GDM1 (cell line): Measurements from ENCODE around the gene ZNF136.

ENCODE experiments used
- DNase-seq: peaks from one replicate; lab custom pipeline; 2025; lab: John Stamatoyannopoulos, UW

Gene ZNF136

GRCh38 chr19:12194827-12195731 lies 32.2 kb downstream of the ZNF136 start:
- DNase-seq, result no peak

GRCh38 chr19:12198136-12198535 lies 35.2 kb downstream of the ZNF136 start:
- DNase-seq, result no peak

- no peak for DNase-seq
Measured at GRCh38 chr19:12199757-12200419, 37.0 kb downstream of the ZNF136 start.

GRCh38 chr19:12202250-12202649 lies 39.4 kb downstream of the ZNF136 start:
- DNase-seq, result peak; percentile 16

- DNase-seq, result no peak
Measured at GRCh38 chr19:12205296-12205695, 42.4 kb downstream of the ZNF136 start.

GRCh38 chr19:12208221-12208620 lies 45.3 kb downstream of the ZNF136 start:
- no peak for DNase-seq

- DNase-seq, result no peak
Measured at GRCh38 chr19:12217332-12217731, 54.4 kb downstream of the ZNF136 start.

- no peak for DNase-seq
Measured at GRCh38 chr19:12222980-12223630, 60.2 kb downstream of the ZNF136 start.

GRCh38 chr19:12224676-12225075 lies 61.8 kb downstream of the ZNF136 start:
- DNase-seq, result no peak

GRCh38 chr19:12229990-12230389 lies 67.1 kb downstream of the ZNF136 start:
- DNase-seq, result no peak

- no peak for DNase-seq
Measured at GRCh38 chr19:12230751-12231733, 68.1 kb downstream of the ZNF136 start.

- DNase-seq, result no peak
Measured at GRCh38 chr19:12232961-12233360, 70.1 kb downstream of the ZNF136 start.

- DNase-seq, result no peak
Measured at GRCh38 chr19:12237143-12237839, 74.4 kb downstream of the ZNF136 start.
